Endothelial cell (in vitro differentiated cells): ENCODE results near the gene DHX34. TPM values are rescaled to one million over a fixed set of nuclear protein-coding genes. Genes with fewer than 3 reads are reported as not detected.
"Not testable (repeated sequence)": the region's sequence is repeated elsewhere in the genome, so short reads cannot be mapped to it uniquely, and the experiment has no call there.

Experiments used
- DNase-seq: peaks from one replicate; pipeline ENCODE4 v3.0.0; 2021; ENCODE audit warnings: low spot score
- H3K27ac Mint-ChIP-seq: one replicate; pipeline ENCODE4 v1.8.0; 2021; ENCODE audit warnings: mixed read lengths, inconsistent platforms; ENCODE audit not compliant: unreplicated experiment
- H3K27me3 Mint-ChIP-seq: one replicate; pipeline ENCODE4 v1.8.0; 2021; ENCODE audit warnings: mild to moderate bottlenecking, moderate library complexity, mixed read lengths, inconsistent platforms; ENCODE audit not compliant: unreplicated experiment
- H3K36me3 Mint-ChIP-seq: one replicate; pipeline ENCODE4 v1.8.0; 2021; ENCODE audit warnings: mild to moderate bottlenecking, low read depth, mixed read lengths, inconsistent platforms; ENCODE audit not compliant: unreplicated experiment
- H3K4me1 Mint-ChIP-seq: one replicate; pipeline ENCODE4 v1.8.0; 2021; ENCODE audit warnings: mild to moderate bottlenecking, mixed read lengths, inconsistent platforms; ENCODE audit not compliant: unreplicated experiment
- H3K4me3 Mint-ChIP-seq: one replicate; pipeline ENCODE4 v1.8.0; 2021; ENCODE audit warnings: mild to moderate bottlenecking, mixed read lengths, inconsistent platforms; ENCODE audit not compliant: unreplicated experiment
- H3K9me3 Mint-ChIP-seq: one replicate; pipeline ENCODE4 v1.8.0; 2021; ENCODE audit warnings: mixed read lengths, inconsistent platforms; ENCODE audit not compliant: unreplicated experiment
- CTCF ChIP-seq: fragments of 200-600 bp; sonication (generic); IDR thresholded peaks from one replicate; pipeline ENCODE4 v1.5.0; 2021; ENCODE audit warnings: antibody characterized with exemption; ENCODE audit not compliant: unreplicated experiment
- total RNA-seq: library from RNA; stranded (reverse); fragmentation: NEBNext Ultra II Directional; extraction: Animal tissue kit (Norgen Biotek cat#: 25700); gene quantifications from one replicate; pipeline ENCODE4 v1.2.1, GENCODE V29; 2021; ENCODE audit not compliant: unreplicated experiment

DHX34 gene
- total RNA-seq, 1 donor from 2014 or later: 19.4 TPM

GRCh38 chr19:47339196-47339880, 9.8 kb upstream of the DHX34 start:
- DNase-seq: no peak
- Mint-ChIP-seq H3K9me3 (no peaks in the 10 kb centered on the region), H3K27me3 (peaks cover 10% of the 10 kb centered on the region), H3K27ac (no peak overlapping the region), H3K36me3 (no peaks in the 10 kb centered on the region), H3K4me3 (no peak overlapping the region), H3K4me1 (peaks cover 5% of the 10 kb centered on the region)
- TF ChIP-seq CTCF: no peak

- Mint-ChIP-seq H3K4me3 (no peak overlapping the region), H3K36me3 (no peaks in the 10 kb centered on the region), H3K4me1 (peaks cover 5% of the 10 kb centered on the region), H3K9me3 (no peaks in the 10 kb centered on the region), H3K27me3 (peaks cover 10% of the 10 kb centered on the region), H3K27ac (no peak overlapping the region)
- no peak for TF ChIP-seq CTCF
- no peak for DNase-seq
Measured at GRCh38 chr19:47340477-47341208, 8.5 kb upstream of the DHX34 start.

- H3K4me3 Mint-ChIP-seq: no peak overlapping the region
- H3K4me1 Mint-ChIP-seq: peaks cover under 1% of the 10 kb centered on the region
- H3K9me3 Mint-ChIP-seq: no peaks in the 10 kb centered on the region
- H3K36me3 Mint-ChIP-seq: no peaks in the 10 kb centered on the region
- H3K27me3 Mint-ChIP-seq: peaks cover 10% of the 10 kb centered on the region
- DNase-seq: no peak
- H3K27ac Mint-ChIP-seq: no peak overlapping the region
- TF ChIP-seq CTCF: no peak
Measured at GRCh38 chr19:47341734-47342133, 7.4 kb upstream of the DHX34 start.

GRCh38 chr19:47343194-47343802, 5.8 kb upstream of the DHX34 start:
- DNase-seq: no peak
- no peak for TF ChIP-seq CTCF
- Mint-ChIP-seq H3K9me3 (no peaks in the 10 kb centered on the region), H3K36me3 (no peaks in the 10 kb centered on the region), H3K27ac (no peak overlapping the region), H3K27me3 (peaks cover 12% of the 10 kb centered on the region), H3K4me3 (no peak overlapping the region), H3K4me1 (no peaks in the 10 kb centered on the region)

GRCh38 chr19:47344425-47344824, 4.7 kb upstream of the DHX34 start:
- no peaks in the 10 kb centered on the region for H3K9me3 Mint-ChIP-seq
- H3K36me3 Mint-ChIP-seq: no peaks in the 10 kb centered on the region
- H3K4me3 Mint-ChIP-seq: no peak overlapping the region
- H3K27me3 Mint-ChIP-seq: peaks cover 13% of the 10 kb centered on the region
- H3K27ac Mint-ChIP-seq: no peak overlapping the region
- H3K4me1 Mint-ChIP-seq: peaks cover 4% of the 10 kb centered on the region
- no peak for DNase-seq
- TF ChIP-seq CTCF: no peak

GRCh38 chr19:47346024-47346423, 3.1 kb upstream of the DHX34 start:
- DNase-seq, H3K4me3 Mint-ChIP-seq, H3K9me3 Mint-ChIP-seq, H3K27ac Mint-ChIP-seq, H3K36me3 Mint-ChIP-seq: not testable (repeated sequence)
- H3K27me3 Mint-ChIP-seq: peaks cover 11% of the 10 kb centered on the region
- H3K4me1 Mint-ChIP-seq: peaks cover 15% of the 10 kb centered on the region
